H54 (cell line): Measurements from ENCODE around the gene PMEPA1.
A peak's percentile ranks its signal among the peaks of the same experiment; 100 is the strongest.

Experiments
- DNase-seq: peaks from one replicate; pipeline ENCODE4 v3.0.0; 2011; ENCODE audit warnings: low spot score, mixed read lengths; ENCODE audit not compliant: insufficient read length
- FAIRE-seq: peaks from 3 replicates; lab custom pipeline; 2011; peaks lifted over from hg19 to GRCh38; lab: Jason Lieb, UNC
- POLR2A ChIP-seq: IDR thresholded peaks from 2 replicates; pipeline ENCODE4 v1.6.1; 2011; ENCODE audit warnings: low read depth, mild to moderate bottlenecking, low read length

The PMEPA1 gene

DNA sequence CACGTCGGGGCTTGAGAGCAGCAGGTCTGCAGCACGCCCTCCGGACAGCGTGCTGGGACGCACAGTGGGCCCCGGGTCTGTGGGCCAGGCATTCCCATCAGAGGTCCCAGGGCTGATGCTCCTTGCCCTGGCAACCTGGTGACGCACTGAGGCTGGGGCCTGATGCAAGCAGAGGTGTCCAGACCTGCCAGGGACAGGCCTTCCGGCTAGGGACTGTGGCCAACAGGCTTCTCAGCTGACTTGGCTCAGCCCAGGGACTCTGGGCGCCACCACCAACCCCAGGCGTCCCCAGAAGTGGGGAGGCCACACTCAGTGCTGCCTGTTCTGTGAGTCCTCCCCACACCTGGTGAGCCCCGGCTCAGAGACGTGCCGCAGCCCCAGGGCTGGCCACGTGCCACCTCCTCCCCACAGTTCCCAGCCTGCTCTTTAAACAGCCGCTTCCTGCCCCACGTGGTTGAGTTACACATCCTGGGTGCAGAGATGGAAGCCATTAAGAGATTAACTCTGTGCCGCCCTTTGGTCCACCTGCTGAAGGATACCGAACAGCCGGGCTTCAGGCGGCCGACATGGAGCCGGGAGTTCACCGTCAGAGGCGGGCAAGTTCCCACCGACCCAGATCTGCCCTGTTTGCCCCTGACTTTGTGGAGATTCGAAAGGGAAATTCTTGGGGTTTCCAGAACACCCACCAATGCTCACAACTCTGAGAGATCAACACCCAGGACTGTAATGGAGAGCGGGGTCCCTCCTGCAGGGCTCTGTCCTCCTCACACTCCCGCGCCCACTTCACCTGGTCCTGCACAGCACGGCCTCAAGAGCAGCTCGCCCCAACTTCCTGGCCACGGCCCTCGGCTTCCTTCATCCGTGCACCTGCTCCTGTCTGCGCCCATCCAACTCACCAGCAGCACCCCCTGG lies 52.0 kb downstream of the PMEPA1 start:
- FAIRE-seq (no peak), DNase-seq (no peak)

DNA sequence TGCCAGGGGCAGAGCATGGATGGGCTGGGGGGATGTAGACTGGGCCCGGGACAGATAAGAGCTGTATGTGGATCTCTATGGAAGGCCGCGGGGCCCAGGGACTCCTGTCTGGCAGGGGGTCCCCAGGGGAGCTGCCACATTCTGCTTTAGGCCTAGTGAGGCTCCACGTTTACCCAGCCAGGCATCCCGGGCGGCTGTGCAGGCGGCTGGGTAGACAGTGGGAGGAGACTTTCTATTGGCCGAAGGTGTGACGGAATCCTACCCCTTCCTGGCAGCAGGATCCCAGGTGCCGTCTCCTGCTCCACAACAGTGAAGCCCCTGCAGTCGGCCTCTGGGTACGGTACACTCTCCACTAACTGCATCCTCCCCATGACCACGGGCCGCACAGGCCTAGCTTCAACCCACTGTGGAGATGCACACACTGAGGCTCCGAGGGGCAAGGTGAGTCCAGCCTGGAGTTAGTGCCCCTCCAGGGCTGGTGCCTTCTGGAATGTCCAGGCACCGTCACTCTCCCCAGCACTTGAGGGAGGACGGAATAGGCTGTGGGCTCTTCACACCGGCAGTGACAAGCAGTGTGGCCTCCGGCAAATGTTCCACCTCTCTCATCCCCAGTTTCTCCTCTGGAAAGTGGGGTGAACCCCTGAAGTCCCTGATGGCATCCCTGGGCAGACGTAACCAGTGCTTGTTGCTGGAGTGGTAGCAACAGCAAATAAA lies 52.8 kb downstream of the PMEPA1 start:
- no peak for TF ChIP-seq POLR2A
- FAIRE-seq (no peak), DNase-seq (no peak)

More for the DNA sequence above, 52.0 kb downstream of the PMEPA1 start:
- no peak for TF ChIP-seq POLR2A

DNA sequence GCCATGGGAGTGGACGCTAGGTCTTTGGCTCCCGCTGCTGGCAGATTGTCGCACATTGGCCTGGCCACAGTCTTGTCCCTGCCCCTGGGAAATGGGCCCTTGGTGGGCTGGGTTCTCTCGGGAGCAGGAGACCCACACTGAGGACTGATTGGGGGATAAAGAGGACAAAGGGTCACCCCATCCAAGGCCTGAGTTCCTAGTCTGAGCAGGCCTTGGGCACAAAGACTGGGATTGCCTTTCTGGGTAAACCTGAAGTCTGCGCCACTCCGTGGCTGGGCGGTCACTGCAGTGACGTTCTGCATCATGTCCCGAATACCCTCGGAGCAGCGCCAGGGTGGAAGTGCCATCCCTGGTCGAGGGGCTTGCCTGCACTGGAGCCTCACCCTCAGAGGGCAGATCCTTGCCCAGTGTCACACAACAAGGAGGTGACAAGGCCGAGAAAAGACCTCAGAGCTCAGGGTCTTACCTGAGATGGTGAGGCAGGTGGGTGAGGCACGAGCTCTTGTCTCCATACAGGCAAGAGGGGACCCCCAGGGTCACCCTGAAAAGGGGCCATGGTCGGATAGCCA lies 53.5 kb downstream of the PMEPA1 start:
- FAIRE-seq (no peak), DNase-seq (no peak)
- no peak for TF ChIP-seq POLR2A

DNA sequence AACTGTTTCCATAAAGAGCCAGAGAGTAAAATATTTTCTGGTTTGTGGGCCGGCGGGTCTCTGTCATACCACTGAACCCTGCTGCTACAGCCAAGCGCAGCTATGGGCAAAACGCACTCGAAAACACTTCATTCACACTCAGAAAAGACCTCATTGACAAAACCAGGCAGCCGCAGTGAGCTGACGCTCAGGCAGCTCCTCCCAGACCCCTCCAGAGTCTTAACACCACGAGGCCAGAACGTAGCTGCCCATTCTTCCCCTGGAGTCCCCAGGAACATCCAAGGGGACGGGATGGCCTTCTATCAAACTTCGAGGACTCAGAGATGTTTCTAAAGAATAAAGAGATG lies 54.0 kb downstream of the PMEPA1 start:
- DNase-seq (no peak), FAIRE-seq (no peak)
- TF ChIP-seq POLR2A = no peak

DNA sequence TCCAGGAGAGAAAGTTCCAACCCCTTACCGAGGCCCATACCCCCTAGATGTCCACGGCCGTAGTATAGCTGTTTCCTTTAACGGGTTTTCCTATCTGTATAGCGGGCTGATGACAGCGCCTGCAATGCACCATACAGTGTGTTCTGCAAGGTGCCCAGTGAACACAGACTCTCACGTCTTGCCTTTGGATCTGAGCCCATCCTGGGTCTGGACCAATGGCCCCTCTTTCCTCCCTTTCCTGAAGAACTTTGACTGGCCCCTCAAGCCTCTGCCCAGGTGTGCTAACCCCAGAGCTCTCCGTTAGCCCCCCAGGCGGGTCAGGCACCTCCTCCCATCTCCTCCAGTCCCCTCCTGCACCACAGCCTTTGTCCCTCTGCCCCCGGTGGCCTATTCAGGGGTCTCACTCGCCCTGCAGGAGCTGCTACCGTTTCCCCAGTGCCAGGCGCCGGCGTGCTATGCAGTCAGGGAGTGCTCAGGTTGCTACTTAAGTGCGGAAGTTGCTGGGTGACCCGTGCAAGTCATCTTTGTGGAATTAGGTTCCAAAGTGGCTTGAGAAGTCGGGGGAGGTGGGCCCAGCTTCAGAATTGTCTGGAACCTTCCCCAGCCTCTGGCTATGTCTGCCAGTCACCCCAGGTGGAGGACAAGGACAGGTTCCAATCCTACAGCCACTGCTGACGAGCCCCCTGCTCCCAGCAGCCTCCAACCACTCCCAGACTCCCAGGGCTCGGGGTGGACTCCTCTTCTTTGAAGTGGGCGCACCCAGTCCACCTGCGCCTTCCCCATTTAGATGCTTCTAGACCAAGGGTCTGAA lies 54.6 kb downstream of the PMEPA1 start:
- DNase-seq = no peak
- TF ChIP-seq POLR2A = no peak
- no peak for FAIRE-seq

DNA sequence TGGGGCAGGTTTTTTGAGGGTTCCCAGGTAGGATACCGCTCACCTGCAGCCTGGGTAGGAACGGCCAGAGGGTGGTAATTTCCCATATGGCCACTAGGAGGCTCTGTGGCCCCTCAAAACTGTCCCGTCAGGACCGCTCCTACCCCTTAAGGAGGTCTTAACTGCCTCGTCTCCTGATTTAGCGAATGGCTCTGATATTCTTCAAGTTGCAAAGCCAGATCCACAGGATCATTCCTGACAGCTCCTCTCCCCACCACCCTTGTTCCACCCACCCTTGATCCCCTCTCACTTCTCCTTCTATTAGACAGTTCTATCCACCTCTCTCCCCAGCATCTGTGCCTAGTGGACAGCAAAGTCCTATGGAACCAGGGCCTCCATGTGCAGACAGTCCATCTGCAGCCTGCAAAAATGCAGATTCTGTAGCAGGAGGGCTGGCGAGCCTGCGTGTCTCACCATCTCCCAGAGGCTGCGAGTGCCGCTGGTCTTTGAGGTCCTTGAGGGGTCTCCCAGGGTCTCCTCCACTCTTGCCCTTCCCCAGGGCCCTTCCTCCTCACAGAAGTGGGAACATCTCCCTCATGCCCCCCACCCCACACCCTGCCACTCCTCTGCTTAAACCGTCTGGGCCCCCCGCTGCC lies 55.3 kb downstream of the PMEPA1 start:
- FAIRE-seq = no peak
- TF ChIP-seq POLR2A = no peak
- DNase-seq = peak; percentile 79

DNA sequence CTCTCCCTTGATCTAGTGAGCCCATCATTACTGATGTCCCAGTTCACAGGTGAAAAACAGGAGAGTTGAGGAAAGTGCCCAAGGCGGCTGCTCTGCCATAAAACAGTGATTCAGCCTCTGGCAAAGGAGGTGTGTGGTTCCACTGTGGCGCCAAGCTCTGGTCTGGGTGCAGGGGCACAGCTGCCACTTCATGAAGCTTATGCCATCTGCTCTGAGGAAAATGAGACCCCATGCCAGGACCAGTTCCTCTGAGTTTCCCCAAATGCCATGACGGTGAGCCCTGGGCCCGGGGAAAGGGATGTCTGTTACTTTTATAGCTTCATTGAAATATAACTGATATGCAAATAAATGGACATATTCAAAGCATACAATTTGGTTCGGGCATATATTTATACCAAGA lies 55.9 kb downstream of the PMEPA1 start:
- no peak for DNase-seq
- TF ChIP-seq POLR2A = no peak
- FAIRE-seq = no peak

DNA sequence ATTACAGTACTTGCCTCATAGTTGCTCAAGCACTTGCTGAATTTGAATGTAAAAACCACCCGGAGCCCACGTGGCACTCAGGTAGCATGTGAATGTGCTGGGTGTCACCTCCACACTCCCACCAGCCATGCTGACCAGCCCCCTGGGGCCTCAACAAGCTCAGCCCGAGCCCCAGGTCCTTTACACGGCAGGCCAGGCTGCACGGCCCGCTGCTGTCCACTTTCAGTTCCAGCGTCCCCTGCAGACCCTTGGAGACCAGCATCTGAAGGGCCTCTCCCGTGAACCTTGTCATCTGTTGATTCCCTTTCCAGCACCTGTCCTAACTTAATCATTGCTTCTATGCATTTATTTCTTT lies 56.3 kb downstream of the PMEPA1 start:
- FAIRE-seq (no peak), DNase-seq (no peak)
- TF ChIP-seq POLR2A = no peak

DNA sequence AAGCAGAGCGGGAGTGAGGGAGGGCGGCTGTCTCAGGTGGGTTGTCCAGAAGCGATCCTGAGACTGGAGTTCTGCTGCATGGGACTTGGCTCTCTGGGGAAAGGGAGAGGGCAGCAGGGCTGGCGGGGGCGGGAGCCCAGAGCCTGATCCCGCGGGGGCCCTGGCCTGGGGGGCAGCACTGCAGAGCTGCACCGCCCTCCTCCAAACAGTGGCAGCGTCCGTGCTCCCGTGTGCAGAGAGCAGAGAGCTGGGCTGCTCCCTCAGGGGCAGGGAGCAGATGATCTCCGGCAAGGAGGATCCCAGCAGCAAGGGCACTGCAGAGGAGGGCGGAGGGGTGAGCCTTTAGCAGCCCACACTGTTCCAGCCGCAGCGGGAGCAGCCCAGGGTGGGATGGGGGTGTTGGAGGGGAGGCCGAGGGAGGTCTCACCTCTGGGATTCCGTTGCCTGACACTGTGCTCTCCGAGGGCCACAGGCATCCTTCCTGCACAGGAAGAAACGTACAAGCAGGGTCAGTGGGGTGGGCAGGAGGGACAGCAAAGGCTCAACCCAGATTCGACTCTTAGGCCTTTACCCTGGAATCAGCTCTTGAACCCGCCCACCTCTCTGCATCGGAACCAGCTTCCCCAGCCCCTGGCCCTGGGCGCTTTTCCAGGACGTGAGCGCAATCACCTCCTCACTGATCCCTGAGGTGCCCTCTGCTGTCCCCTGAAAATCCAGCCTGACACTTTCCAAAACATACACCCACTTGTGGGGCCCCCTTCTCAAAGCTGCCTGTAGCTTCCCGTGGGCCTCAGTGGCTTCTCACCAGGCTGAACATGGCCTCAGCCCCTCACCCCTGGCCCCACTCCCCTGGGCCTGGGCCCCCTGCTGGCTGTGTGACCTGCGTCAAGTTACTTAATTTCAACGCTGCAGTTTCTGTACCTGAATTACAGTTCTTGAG lies 56.9 kb downstream of the PMEPA1 start:
- FAIRE-seq (no peak), DNase-seq (no peak)
- TF ChIP-seq POLR2A = no peak

DNA sequence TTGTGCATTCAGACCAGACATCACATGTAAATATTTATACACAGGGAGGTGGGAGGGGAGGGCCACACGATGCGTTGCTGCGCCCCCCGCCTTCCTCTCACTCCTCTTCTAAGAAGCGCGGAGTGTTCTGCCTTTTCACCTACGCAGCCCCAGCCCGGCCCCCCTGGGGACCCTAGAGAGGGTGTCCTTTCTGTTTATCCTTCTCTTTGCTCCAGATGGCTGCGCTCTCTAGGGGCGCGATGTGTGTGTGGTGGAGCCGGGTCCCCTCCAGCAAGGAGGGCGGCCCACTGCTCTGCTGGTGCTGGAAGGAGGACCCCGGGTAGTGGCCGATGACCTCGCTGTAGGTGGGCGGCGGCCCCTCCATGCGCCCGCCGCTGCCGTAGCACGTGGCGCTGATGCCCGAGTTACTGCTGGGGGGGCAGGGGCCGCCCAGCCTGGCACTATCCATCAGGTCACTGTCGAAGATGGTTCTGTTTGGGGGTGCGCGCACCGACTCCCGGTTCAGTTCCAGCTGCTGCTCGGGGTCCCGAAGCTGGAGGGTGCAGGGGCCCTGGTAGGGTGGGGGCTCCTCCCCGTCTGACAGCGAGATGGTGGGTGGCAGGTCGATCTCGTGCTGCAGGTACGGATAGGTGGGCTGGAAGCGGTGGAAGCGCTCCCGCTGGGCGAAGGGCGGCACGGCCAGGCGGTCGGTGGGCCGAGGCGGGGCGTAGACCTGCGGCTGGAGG lies 57.8 kb downstream of the PMEPA1 start:
- TF ChIP-seq POLR2A = no peak
- DNase-seq (no peak), FAIRE-seq (no peak)

DNA sequence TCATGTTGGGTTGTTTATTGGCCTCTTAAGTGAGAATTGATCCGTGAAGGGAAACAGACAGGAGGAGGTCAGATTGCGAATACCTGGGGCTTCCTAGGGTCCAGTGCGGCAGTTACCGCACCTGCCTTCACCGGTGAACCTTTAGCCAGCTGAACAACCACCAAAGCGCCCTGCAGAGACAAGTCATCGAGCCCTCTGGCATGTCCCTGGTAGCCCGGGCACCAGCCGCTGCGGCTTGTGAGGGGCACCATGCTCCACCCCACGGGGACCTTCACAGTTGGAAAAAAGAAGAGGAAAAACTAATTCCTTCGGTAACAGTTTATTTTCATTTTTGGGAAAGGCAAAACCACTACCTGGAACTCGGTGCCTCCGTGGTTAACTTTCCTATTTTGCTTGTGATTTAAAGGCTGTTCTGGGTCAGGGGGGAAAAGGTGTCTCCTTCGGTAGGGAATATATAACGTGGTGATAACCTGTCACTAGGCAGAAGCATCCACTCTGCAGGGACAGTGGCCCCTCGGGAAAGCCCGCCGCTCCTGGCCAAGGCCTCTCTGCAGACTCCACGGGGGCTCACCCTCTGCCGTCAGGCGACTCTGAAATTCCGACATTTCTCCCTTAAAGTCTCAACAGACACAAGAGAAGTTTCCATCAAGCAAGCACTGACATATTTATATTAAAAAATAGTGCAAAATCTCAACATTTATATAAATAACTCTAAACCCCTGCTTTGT lies 58.9 kb downstream of the PMEPA1 start:
- no peak for FAIRE-seq
- no peak for DNase-seq
- TF ChIP-seq POLR2A = no peak
